Measurements from ENCODE around the gene KREMEN2. TPM values are rescaled to one million over a fixed set of nuclear protein-coding genes. Genes with fewer than 3 reads are reported as not detected.

KREMEN2 gene
- polyA plus RNA-seq, 3 donors, result 0.09 TPM; not detected in 2

- Histone ChIP-seq H3K27me3 (ENCODE audit: control insufficient read depth in 2 of 2, insufficient read depth in 2 of 2, low read length in 2 of 2) (no peaks in the 10 kb centered on the region), H3K9me3 (replicated peaks in 1 of 2; ENCODE audit: control insufficient read depth in 1 of 2, insufficient read depth in 1 of 2, low read length in 2 of 2) (no peaks in the 10 kb centered on the region), H3K9ac (ENCODE audit: insufficient read depth, low read length, poor library complexity, severe bottlenecking) (peak within 1 kb of the TSS; percentile 89), H3K4me1 (ENCODE audit: control insufficient read depth in 1 of 2, insufficient read depth in 2 of 2, low read length in 2 of 2) (peaks cover 22 to 29% of the 10 kb centered on the region in 2 donors), H4K20me1 (ENCODE audit: insufficient read depth, low read length) (no peaks in the 10 kb centered on the region), H3K4me2 (replicated peaks; ENCODE audit: extremely low read depth, low read length, poor library complexity, severe bottlenecking) (peak within 1 kb of the TSS; percentile 99), H3K36me3 (replicated peaks in 1 of 2; ENCODE audit: control insufficient read depth in 1 of 2, insufficient read depth in 2 of 2, low read length in 2 of 2) (no peaks in the 10 kb centered on the region), H3K79me2 (ENCODE audit: insufficient read depth, low read length) (peaks cover 11% of the 10 kb centered on the region), H2AFZ (ENCODE audit: insufficient read depth, low read depth, low read length, poor library complexity, severe bottlenecking) (peak within 1 kb of the TSS; percentile 83), H3K4me3 (replicated peaks in 1 of 3; ENCODE audit: low read depth in 2 of 3, low read length in 3 of 3) (peak within 1 kb of the TSS; percentile 65 to 92 (median 86)), H3K27ac (ENCODE audit: low read depth in 1 of 2, low read length in 2 of 2) (peak within 1 kb of the TSS; percentile 48 to 74)
- H3K9me3 Mint-ChIP-seq, result no peaks in the 10 kb centered on the region
- peak; percentile 82 to 86 (median 85) for DNase-seq
- peaks cover 3 to 9% (median 4%) of the 10 kb centered on the region in 3 donors for H3K27me3 Mint-ChIP-seq (ENCODE audit: low read depth in 3 of 3)
- H3K36me3 Mint-ChIP-seq, result peaks cover 0 to 10% of the 10 kb centered on the region in 2 donors
- 1% methylated on average over 86 of the region's 91 CpGs for WGBS (ENCODE audit: insufficient coverage)
- H3K4me1 Mint-ChIP-seq, result peaks cover 28% of the 10 kb centered on the region
- TF ChIP-seq, protein P1, sequence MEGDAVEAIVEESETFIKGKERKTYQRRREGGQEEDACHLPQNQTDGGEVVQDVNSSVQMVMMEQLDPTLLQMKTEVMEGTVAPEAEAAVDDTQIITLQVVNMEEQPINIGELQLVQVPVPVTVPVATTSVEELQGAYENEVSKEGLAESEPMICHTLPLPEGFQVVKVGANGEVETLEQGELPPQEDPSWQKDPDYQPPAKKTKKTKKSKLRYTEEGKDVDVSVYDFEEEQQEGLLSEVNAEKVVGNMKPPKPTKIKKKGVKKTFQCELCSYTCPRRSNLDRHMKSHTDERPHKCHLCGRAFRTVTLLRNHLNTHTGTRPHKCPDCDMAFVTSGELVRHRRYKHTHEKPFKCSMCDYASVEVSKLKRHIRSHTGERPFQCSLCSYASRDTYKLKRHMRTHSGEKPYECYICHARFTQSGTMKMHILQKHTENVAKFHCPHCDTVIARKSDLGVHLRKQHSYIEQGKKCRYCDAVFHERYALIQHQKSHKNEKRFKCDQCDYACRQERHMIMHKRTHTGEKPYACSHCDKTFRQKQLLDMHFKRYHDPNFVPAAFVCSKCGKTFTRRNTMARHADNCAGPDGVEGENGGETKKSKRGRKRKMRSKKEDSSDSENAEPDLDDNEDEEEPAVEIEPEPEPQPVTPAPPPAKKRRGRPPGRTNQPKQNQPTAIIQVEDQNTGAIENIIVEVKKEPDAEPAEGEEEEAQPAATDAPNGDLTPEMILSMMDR (IDR thresholded peaks at IDR 0.05), result no peak
- intact Hi-C loops (cut with micrococcal nuclease), result no loop called here
- H3K27ac Mint-ChIP-seq, result peak within 1 kb of the TSS; percentile 71 to 90 (median 85)
- H3K4me3 Mint-ChIP-seq, result peak within 1 kb of the TSS; percentile 81 to 85
These were observed 16.4 kb downstream of the KREMEN2 start, which contains the start of gene PKMYT1 for GRCh38 chr16:2980227-2981176. Gene PKMYT1, minus strand, starts transcription at chr16:2980446. Its CDS starts 789 bp downstream, at chr16:2979657.

GRCh38 chr16:2981177-2981898, 17.3 kb downstream of the KREMEN2 start:
- 85% methylated on average over 25 of the region's 33 CpGs for WGBS (ENCODE audit: insufficient coverage)
- Histone ChIP-seq H4K20me1 (ENCODE audit: insufficient read depth, low read length) (no peaks in the 10 kb centered on the region), H3K9ac (ENCODE audit: insufficient read depth, low read length, poor library complexity, severe bottlenecking) (peak overlapping the region; percentile 89), H3K4me3 (replicated peaks in 1 of 3; ENCODE audit: low read depth in 2 of 3, low read length in 3 of 3) (peak overlapping the region in 2 of 3 experiments; percentile 86 to 92), H3K27ac (ENCODE audit: low read depth in 1 of 2, low read length in 2 of 2) (peak overlapping the region; percentile 48 to 74), H3K79me2 (ENCODE audit: insufficient read depth, low read length) (peaks cover 11% of the 10 kb centered on the region), H3K4me2 (replicated peaks; ENCODE audit: extremely low read depth, low read length, poor library complexity, severe bottlenecking) (peak overlapping the region; percentile 99), H3K36me3 (replicated peaks in 1 of 2; ENCODE audit: control insufficient read depth in 1 of 2, insufficient read depth in 2 of 2, low read length in 2 of 2) (no peaks in the 10 kb centered on the region), H3K9me3 (replicated peaks in 1 of 2; ENCODE audit: control insufficient read depth in 1 of 2, insufficient read depth in 1 of 2, low read length in 2 of 2) (no peaks in the 10 kb centered on the region), H2AFZ (ENCODE audit: insufficient read depth, low read depth, low read length, poor library complexity, severe bottlenecking) (peak overlapping the region; percentile 83), H3K27me3 (ENCODE audit: control insufficient read depth in 2 of 2, insufficient read depth in 2 of 2, low read length in 2 of 2) (no peaks in the 10 kb centered on the region), H3K4me1 (ENCODE audit: control insufficient read depth in 1 of 2, insufficient read depth in 2 of 2, low read length in 2 of 2) (peaks cover 22 to 29% of the 10 kb centered on the region in 2 donors)
- peak overlapping the region; percentile 25 to 90 (median 82) for H3K27ac Mint-ChIP-seq
- H3K27me3 Mint-ChIP-seq (ENCODE audit: low read depth in 3 of 3), result peaks cover 3 to 9% (median 4%) of the 10 kb centered on the region in 3 donors
- H3K4me1 Mint-ChIP-seq, result peaks cover 28% of the 10 kb centered on the region
- peak overlapping the region; percentile 81 to 85 for H3K4me3 Mint-ChIP-seq
- DNase-seq, result no peak
- peaks cover 0 to 3% of the 10 kb centered on the region in 2 donors for H3K36me3 Mint-ChIP-seq
- intact Hi-C loops (cut with micrococcal nuclease), result no loop called here
- TF ChIP-seq, protein P1 (IDR thresholded peaks at IDR 0.05), result no peak
- no peaks in the 10 kb centered on the region for H3K9me3 Mint-ChIP-seq
